GM12878 (cell line): ENCODE data around the gene RALGDS. TPM values are rescaled to one million over a fixed set of nuclear protein-coding genes. Genes with fewer than 3 reads are reported as not detected.

Experiments
- ATAC-seq: fragments of 200-7000 bp; cut with Tn5 transposase; 3 replicates; pipeline ENCODE4 v1.9.1; 2020; ENCODE audit warnings: mild to moderate bottlenecking, moderate library complexity
- BruUV-seq: library from RNA; stranded (reverse); fragments of 400-500 nt; replicated peaks from 2 replicates; lab custom pipeline; 2021; lab: Mats Ljungman, UMichigan
- CTCF ChIA-PET: fragments of 300-600 bp; sonication (Branson Sonifier 250); formaldehyde crosslinking; extraction: SDS; loops from one replicate; lab custom pipeline; 2021; ENCODE audit warnings: inconsistent platforms; lab: Yijun Ruan, JAX
- POLR2A ChIA-PET: fragments of 350-600 bp; formaldehyde crosslinking; extraction: SDS; loops from one replicate; lab custom pipeline; 2021; ENCODE audit warnings: inconsistent platforms; lab: Charles Lee
- RAD21 ChIA-PET: fragments of 300-600 bp; sonication (Branson Sonifier 250); formaldehyde crosslinking; loops from one replicate; lab custom pipeline; 2023; ENCODE audit warnings: antibody characterized with exemption; ENCODE audit not compliant: unreplicated experiment; lab: Charles Lee
- SMC1A ChIA-PET: fragments of 300-600 bp; sonication (Branson Sonifier 250); formaldehyde crosslinking; loops from one replicate; lab custom pipeline; 2023; ENCODE audit not compliant: unreplicated experiment, uncharacterized antibody; lab: Charles Lee
- DNase-seq: peaks from one replicate; pipeline ENCODE4 v3.0.0-alpha.2; 2011; ENCODE audit warnings: low read depth, low spot score
- FAIRE-seq: peaks from 3 replicates; lab custom pipeline; 2011; peaks lifted over from hg19 to GRCh38; lab: Jason Lieb, UNC
- H2AFZ ChIP-seq: 2 replicates; pipeline ENCODE4 v1.6.0; 2011; ENCODE audit warnings: low read depth, low read length, control low read depth; ENCODE audit not compliant: control insufficient read depth
- H3K27ac ChIP-seq: 2 replicates; pipeline ENCODE4 v1.5.1; 2011; ENCODE audit warnings: control low read depth; ENCODE audit not compliant: control insufficient read depth, insufficient read depth
- H3K27me3 ChIP-seq, 2 experiments: replicated peaks in 1 of 2; 2 replicates each; pipeline versions ENCODE4 v1.6.0 to v1.6.1; 2011; ENCODE audit warnings: low read length in 1 of 2; ENCODE audit not compliant: control insufficient read depth in 2 of 2, insufficient read depth in 2 of 2
- H3K36me3 ChIP-seq, 2 experiments: 2 replicates each; pipeline ENCODE4 v1.5.1; 2011; ENCODE audit warnings: low read length in 1 of 2; ENCODE audit not compliant: control insufficient read depth in 2 of 2, insufficient read depth in 2 of 2
- H3K4me1 ChIP-seq: 2 replicates; pipeline ENCODE4 v1.6.1; 2011; ENCODE audit warnings: mild to moderate bottlenecking, low read length, moderate library complexity, mixed read lengths; ENCODE audit not compliant: control insufficient read depth, insufficient read depth
- H3K4me2 ChIP-seq: 2 replicates; pipeline ENCODE4 v1.6.0; 2011; ENCODE audit warnings: control low read depth; ENCODE audit not compliant: control insufficient read depth, insufficient read depth
- H3K4me3 ChIP-seq: fragments of 200-600 bp; sonication (generic); 2 replicates; pipeline ENCODE4 v1.5.1; 2016
- H3K79me2 ChIP-seq: 2 replicates; pipeline ENCODE4 v1.6.0; 2011; ENCODE audit warnings: low read length; ENCODE audit not compliant: control insufficient read depth, insufficient read depth
- H3K9ac ChIP-seq: 2 replicates; pipeline ENCODE4 v1.8.0; 2011; ENCODE audit warnings: low read length, control low read depth, mixed read lengths; ENCODE audit not compliant: control insufficient read depth, insufficient read depth
- H3K9me3 ChIP-seq: replicated peaks from 3 replicates; pipeline ENCODE4 v1.5.1; 2011; ENCODE audit warnings: mild to moderate bottlenecking, low read length; ENCODE audit not compliant: control insufficient read depth, insufficient read depth
- H4K20me1 ChIP-seq: 2 replicates; pipeline ENCODE4 v1.6.0; 2011; ENCODE audit not compliant: control insufficient read depth, insufficient read depth
- BCL11A ChIP-seq: IDR thresholded peaks from 2 replicates; pipeline ENCODE4 v1.6.1; 2011; ENCODE audit warnings: low read depth, low read length
- BMI1 ChIP-seq: fragments of 450-650 bp; IDR thresholded peaks from 2 replicates; pipeline ENCODE4 v1.6.1; 2016; ENCODE audit warnings: mild to moderate bottlenecking, moderate library complexity, borderline replicate concordance
- ETV6 ChIP-seq, 2 experiments: fragments of 450-650 bp in 1 of 2; IDR thresholded peaks in 1 of 2; conservative IDR thresholded peaks in 1 of 2; 2 replicates each; pipeline ENCODE4 v1.6.1; 2014; ENCODE audit warnings: antibody characterized with exemption in 1 of 2, borderline replicate concordance in 1 of 2, low read depth in 1 of 2, mild to moderate bottlenecking in 1 of 2, moderate library complexity in 1 of 2
- MYB ChIP-seq: fragments of 150-350 bp; IDR thresholded peaks from 2 replicates; pipeline ENCODE4 v1.6.1; 2014; ENCODE audit warnings: mild to moderate bottlenecking, low read depth, low read length, borderline replicate concordance
- NBN ChIP-seq: fragments of 450-650 bp; IDR thresholded peaks from 2 replicates; pipeline ENCODE4 v1.6.1; 2016
- NFYA ChIP-seq: IDR thresholded peaks from 2 replicates; pipeline ENCODE4 v1.6.1; 2011; ENCODE audit warnings: low read depth, mild to moderate bottlenecking, low read length, improper control_type of control experiment, borderline replicate concordance
- PML ChIP-seq: IDR thresholded peaks from 2 replicates; pipeline ENCODE4 v1.6.1; 2012; ENCODE audit warnings: low read length, inconsistent platforms
- RAD51 ChIP-seq: fragments of 450-650 bp; IDR thresholded peaks from 2 replicates; pipeline ENCODE4 v1.6.1; 2016; ENCODE audit warnings: moderate library complexity, mild to moderate bottlenecking, inconsistent platforms
- RFX5 ChIP-seq: IDR thresholded peaks from 2 replicates; pipeline ENCODE4 v1.6.1; 2011; ENCODE audit warnings: low read depth, low read length, improper control_type of control experiment
- RUNX3 ChIP-seq: IDR thresholded peaks from 2 replicates; pipeline ENCODE4 v1.6.1; 2012; ENCODE audit warnings: low read length, inconsistent platforms
- SMARCA5 ChIP-seq: fragments of 450-650 bp; IDR thresholded peaks from 2 replicates; pipeline ENCODE4 v1.6.1; 2017; ENCODE audit warnings: mild to moderate bottlenecking
- TARDBP ChIP-seq: IDR thresholded peaks from 2 replicates; pipeline ENCODE4 v1.6.1; 2016; ENCODE audit warnings: borderline replicate concordance
- TCF3 ChIP-seq: IDR thresholded peaks from 2 replicates; pipeline ENCODE4 v1.6.1; 2012; ENCODE audit warnings: low read depth, mild to moderate bottlenecking, low read length, borderline replicate concordance; ENCODE audit not compliant: insufficient read depth
- ZBED1 ChIP-seq: IDR thresholded peaks from 2 replicates; pipeline ENCODE4 v1.6.1; 2016; ENCODE audit warnings: borderline replicate concordance
- WGBS: methylation state at CpG from one replicate; pipeline ENCODE4 v1.1.6; 2016; ENCODE audit warnings: low lambda C conversion rate; ENCODE audit not compliant: insufficient replicate concordance, insufficient coverage; ENCODE audit errors: missing lambda C conversion rate; 5-methylcytosine and 5-hydroxymethylcytosine counted together
- in situ Hi-C: fragments of 300-500 bp; cut with MboI; formaldehyde crosslinking; loops from 9 replicates; pipeline ENCODE4 v1.14.3; 2018; ENCODE audit warnings: mixed read lengths
- intact Hi-C: fragments of 100-400 bp; cut with micrococcal nuclease; formaldehyde crosslinking; loops from one replicate; pipeline ENCODE4 v1.14.2; 2022; ENCODE audit not compliant: unreplicated experiment
- polyA plus RNA-seq, 11 experiments: library from polyadenylated mRNA; depleted of rRNA in 4 of 11; unstranded in 6 of 11; stranded (reverse) in 5 of 11; fragments of >200 nt; fragmentation: Nextera tagmentation in 4 of 11; fragmentation: Illumina TruSeq in 1 of 11; extraction: Ambion mirVana in 4 of 11; extraction: Trizol in 1 of 11; gene quantifications; 1 replicate in 1 of 11; 2 replicates in 10 of 11; pipeline versions ENCODE4 v1.2.1 to v1.2.3, GENCODE V29; 2011 to 2016; ENCODE audit warnings: inconsistent platforms in 2 of 11, missing spikeins in 2 of 11, low read depth in 1 of 11
- total RNA-seq, 4 experiments: library from RNA; depleted of rRNA in 3 of 4; stranded (reverse); fragments of >200 nt in 3 of 4; fragmentation: Illumina TruSeq in 1 of 4; extraction: Trizol in 1 of 4; gene quantifications; 2 replicates each; pipeline versions ENCODE4 v1.2.1 to v1.2.3, GENCODE V29; 2013 to 2021
- TF ChIP-seq, protein P1 (sequence below): IDR thresholded peaks from 2 replicates; pipeline ENCODE4 v1.6.1; 2012; ENCODE audit warnings: low read length, inconsistent platforms
- TF ChIP-seq, protein P2 (sequence below): fragments of 450-650 bp; formaldehyde crosslinking; IDR thresholded peaks from 2 replicates; pipeline ENCODE4 v1.4.0; 2022; ENCODE audit warnings: mild to moderate bottlenecking, moderate library complexity

The RALGDS gene
- total and polyA plus RNA-seq, 10 of the 15 experiments (the other 5 are each of a cell fraction or from before 2014, with no cell fraction given), result 1.3 to 48.6 (median 21.2) TPM

DNA sequence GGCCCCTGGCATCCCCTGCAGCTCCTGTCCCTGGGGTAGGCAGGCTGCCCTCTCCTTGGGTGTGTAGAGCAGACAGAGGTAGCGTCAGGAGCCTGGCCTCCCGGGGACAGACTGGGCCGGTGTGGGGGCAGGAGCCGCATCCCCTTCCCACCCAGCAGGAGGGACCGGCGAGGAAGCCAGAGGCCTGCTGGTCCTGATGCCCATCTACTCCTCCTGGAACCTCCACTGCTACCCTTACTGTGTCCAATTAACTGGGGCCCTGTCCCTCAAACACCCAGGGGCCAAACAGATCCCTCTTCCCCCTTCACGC, 15.6 kb downstream of the RALGDS start:
- in situ Hi-C loops, result loop anchor here (5.0 kb wide), 1 partner anchor 42 kb away; no protein-coding TSS in a partner anchor
- TF ChIP-seq NFYA, result no peak
- TF ChIP-seq TCF3, result no peak
- TF ChIP-seq, protein P1, sequence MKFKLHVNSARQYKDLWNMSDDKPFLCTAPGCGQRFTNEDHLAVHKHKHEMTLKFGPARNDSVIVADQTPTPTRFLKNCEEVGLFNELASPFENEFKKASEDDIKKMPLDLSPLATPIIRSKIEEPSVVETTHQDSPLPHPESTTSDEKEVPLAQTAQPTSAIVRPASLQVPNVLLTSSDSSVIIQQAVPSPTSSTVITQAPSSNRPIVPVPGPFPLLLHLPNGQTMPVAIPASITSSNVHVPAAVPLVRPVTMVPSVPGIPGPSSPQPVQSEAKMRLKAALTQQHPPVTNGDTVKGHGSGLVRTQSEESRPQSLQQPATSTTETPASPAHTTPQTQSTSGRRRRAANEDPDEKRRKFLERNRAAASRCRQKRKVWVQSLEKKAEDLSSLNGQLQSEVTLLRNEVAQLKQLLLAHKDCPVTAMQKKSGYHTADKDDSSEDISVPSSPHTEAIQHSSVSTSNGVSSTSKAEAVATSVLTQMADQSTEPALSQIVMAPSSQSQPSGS, result no peak
- no peak for TF ChIP-seq SMARCA5
- TF ChIP-seq PML, result no peak
- no peak for TF ChIP-seq BCL11A
- TF ChIP-seq ETV6 (conservative IDR thresholded peaks at IDR 0.05 in 1 of 2, IDR thresholded peaks at IDR 0.05 in 1 of 2; ENCODE audit: borderline replicate concordance in 1 of 2, low read depth in 1 of 2), result no peak
- TF ChIP-seq BMI1, result no peak
- no peak for TF ChIP-seq RFX5
- no peak for TF ChIP-seq NBN
- TF ChIP-seq, protein P2, sequence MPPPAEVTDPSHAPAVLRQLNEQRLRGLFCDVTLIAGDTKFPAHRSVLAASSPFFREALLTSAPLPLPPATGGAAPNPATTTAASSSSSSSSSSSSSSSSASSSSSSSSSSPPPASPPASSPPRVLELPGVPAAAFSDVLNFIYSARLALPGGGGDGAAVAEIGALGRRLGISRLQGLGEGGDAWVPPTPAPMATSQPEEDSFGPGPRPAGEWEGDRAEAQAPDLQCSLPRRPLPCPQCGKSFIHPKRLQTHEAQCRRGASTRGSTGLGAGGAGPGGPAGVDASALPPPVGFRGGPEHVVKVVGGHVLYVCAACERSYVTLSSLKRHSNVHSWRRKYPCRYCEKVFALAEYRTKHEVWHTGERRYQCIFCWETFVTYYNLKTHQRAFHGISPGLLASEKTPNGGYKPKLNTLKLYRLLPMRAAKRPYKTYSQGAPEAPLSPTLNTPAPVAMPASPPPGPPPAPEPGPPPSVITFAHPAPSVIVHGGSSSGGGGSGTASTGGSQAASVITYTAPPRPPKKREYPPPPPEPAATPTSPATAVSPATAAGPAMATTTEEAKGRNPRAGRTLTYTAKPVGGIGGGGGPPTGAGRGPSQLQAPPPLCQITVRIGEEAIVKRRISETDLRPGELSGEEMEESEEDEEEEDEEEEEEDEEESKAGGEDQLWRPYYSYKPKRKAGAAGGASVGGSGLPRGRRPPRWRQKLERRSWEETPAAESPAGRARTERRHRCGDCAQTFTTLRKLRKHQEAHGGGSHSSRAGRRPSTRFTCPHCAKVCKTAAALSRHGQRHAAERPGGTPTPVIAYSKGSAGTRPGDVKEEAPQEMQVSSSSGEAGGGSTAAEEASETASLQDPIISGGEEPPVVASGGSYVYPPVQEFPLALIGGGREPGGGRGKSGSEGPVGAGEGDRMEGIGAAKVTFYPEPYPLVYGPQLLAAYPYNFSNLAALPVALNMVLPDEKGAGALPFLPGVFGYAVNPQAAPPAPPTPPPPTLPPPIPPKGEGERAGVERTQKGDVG (CRISPR knock-in tag), result no peak
- no peak for TF ChIP-seq MYB
- no peak for TF ChIP-seq RAD51
- no peak for TF ChIP-seq ZBED1
- no peak for TF ChIP-seq TARDBP
- no peak for TF ChIP-seq RUNX3

More for the DNA sequence above, 15.6 kb downstream of the RALGDS start:
- FAIRE-seq (no peak), DNase-seq (no peak), ATAC-seq (no peak)
- Histone ChIP-seq H3K27me3 (no peaks in the 10 kb centered on the region), H3K4me1 (no peaks in the 10 kb centered on the region), H4K20me1 (no peaks in the 10 kb centered on the region), H3K4me3 (no peak overlapping the region), H3K36me3 (peaks cover 28 to 49% of the 10 kb centered on the region in 2 experiments), H3K79me2 (no peaks in the 10 kb centered on the region), H3K9me3 (no peaks in the 10 kb centered on the region), H3K9ac (no peak overlapping the region), H3K4me2 (no peak overlapping the region), H3K27ac (no peak overlapping the region), H2AFZ (no peak overlapping the region)
- whole genome bisulfite sequencing, result 91% methylated on average over 7 of the region's 7 CpGs
- ChIA-PET CTCF (interaction anchor here (0.8 to 22.5 kb wide), 2 partner anchors 13 to 41 kb away, joined by 3 to 401 read pairs; no protein-coding TSS in a partner anchor), POLR2A (interaction anchor here (1.0 kb wide), 1 partner anchor 10 kb away, joined by 3 read pairs; no protein-coding TSS in a partner anchor), SMC1A (interaction anchor here (1.2 to 2.1 kb wide), 2 partner anchors 39 to 41 kb away, joined by 7 to 8 read pairs; no protein-coding TSS in a partner anchor), RAD21 (interaction anchor here (3.7 kb wide), 1 partner anchor 38 kb away, joined by 25 read pairs; no protein-coding TSS in a partner anchor)
- intact Hi-C loops, result no loop called here
- no TSS peak for BruUV-seq
